Panc1 (cell line): Measurements from ENCODE around the gene RBBP7. TPM values are rescaled to one million over a fixed set of nuclear protein-coding genes. Genes with fewer than 3 reads are reported as not detected.

Experiments
- ATAC-seq: fragments of 200-7000 bp; cut with Tn5 transposase; 2 replicates; pipeline ENCODE4 v1.9.1; 2020; ENCODE audit warnings: mild to moderate bottlenecking, moderate library complexity
- BruUV-seq: library from RNA; stranded (reverse); fragments of 400-500 nt; replicated peaks from 2 replicates; lab custom pipeline; 2021; lab: Mats Ljungman, UMichigan
- CTCF ChIA-PET: fragments of 300-600 bp; sonication (Branson Sonifier 250); formaldehyde crosslinking; loops from one replicate; lab custom pipeline; 2022; ENCODE audit warnings: antibody characterized with exemption; lab: Charles Lee
- POLR2A ChIA-PET: fragments of 300-600 bp; sonication (Branson Sonifier 250); formaldehyde crosslinking; loops from one replicate; lab custom pipeline; 2022; ENCODE audit warnings: antibody characterized with exemption; lab: Charles Lee
- DNase-seq: peaks from one replicate; pipeline ENCODE4 v3.0.0-alpha.2; 2010; ENCODE audit warnings: low read depth, low spot score
- H3K27ac ChIP-seq: 2 replicates; pipeline ENCODE4 v1.5.1; 2011; ENCODE audit warnings: mild to moderate bottlenecking, low read length, inconsistent platforms
- H3K27me3 ChIP-seq: fragments of 200-500 bp; sonication (Bioruptor generic); 2 replicates; pipeline ENCODE4 v1.6.0; 2014; ENCODE audit warnings: low read length, inconsistent platforms; ENCODE audit not compliant: control insufficient read depth, insufficient read depth
- H3K36me3 ChIP-seq: fragments of 200-500 bp; sonication (Bioruptor generic); 2 replicates; pipeline ENCODE4 v1.5.1; 2014; ENCODE audit warnings: inconsistent platforms, mild to moderate bottlenecking, low read length, moderate library complexity; ENCODE audit not compliant: control insufficient read depth, insufficient read depth
- H3K4me1 ChIP-seq: 2 replicates; pipeline ENCODE4 v1.5.1; 2011; ENCODE audit warnings: inconsistent platforms, mild to moderate bottlenecking, low read length, moderate library complexity; ENCODE audit not compliant: control insufficient read depth, insufficient read depth
- H3K4me3 ChIP-seq, 2 experiments: 2 replicates each; pipeline ENCODE4 v1.5.1; 2011 to 2012; ENCODE audit warnings: low read depth in 2 of 2, low read length in 2 of 2, mild to moderate bottlenecking in 2 of 2, inconsistent platforms in 1 of 2, moderate library complexity in 1 of 2
- H3K9me3 ChIP-seq: fragments of 200-500 bp; sonication (Bioruptor generic); 2 replicates; pipeline ENCODE4 v1.5.1; 2014; ENCODE audit warnings: low read depth, mild to moderate bottlenecking, inconsistent platforms, low read length, moderate library complexity; ENCODE audit not compliant: control insufficient read depth, insufficient read depth
- POLR2AphosphoS5 ChIP-seq: IDR thresholded peaks from 2 replicates; pipeline ENCODE4 v1.6.1; 2012; ENCODE audit warnings: mild to moderate bottlenecking, low read depth, low read length, moderate library complexity
- REST ChIP-seq, 2 experiments: IDR thresholded peaks; 2 replicates each; pipeline ENCODE4 v1.6.1; 2011 to 2012; ENCODE audit warnings: low read depth in 2 of 2, control low read depth in 1 of 2, low read length in 1 of 2, mild to moderate bottlenecking in 1 of 2, moderate library complexity in 1 of 2; ENCODE audit not compliant: insufficient read depth in 1 of 2
- SIN3A ChIP-seq: IDR thresholded peaks from 2 replicates; pipeline ENCODE4 v1.6.1; 2012; ENCODE audit warnings: low read depth, mild to moderate bottlenecking, low read length, moderate library complexity, borderline replicate concordance; ENCODE audit not compliant: insufficient read depth
- TCF7L2 ChIP-seq: IDR thresholded peaks from 2 replicates; pipeline ENCODE4 v1.6.1; 2011; ENCODE audit warnings: mild to moderate bottlenecking, low read depth, low read length, inconsistent platforms
- in situ Hi-C: cut with HindIII; loops from 2 replicates; pipeline ENCODE4 v1.10.0; 2016; ENCODE audit warnings: low sequenced_read_pairs, low pct_unique_long_range_greater_than_20kb
- intact Hi-C: fragments of 100-400 bp; cut with micrococcal nuclease; formaldehyde crosslinking; loops from one replicate; pipeline ENCODE4 v1.10.0; 2022; ENCODE audit not compliant: unreplicated experiment
- total RNA-seq: library from RNA; stranded (reverse); gene quantifications from one replicate; pipeline ENCODE4 v1.2.1, GENCODE V29; 2021; ENCODE audit not compliant: unreplicated experiment
- TF ChIP-seq, protein P1 (sequence below): fragments of 450-650 bp; IDR thresholded peaks from 2 replicates; pipeline ENCODE4 v1.5.1; 2017; ENCODE audit warnings: mild to moderate bottlenecking

RBBP7 gene
- total RNA-seq, 1 experiment from 2014 or later = 95.8 TPM

DNA sequence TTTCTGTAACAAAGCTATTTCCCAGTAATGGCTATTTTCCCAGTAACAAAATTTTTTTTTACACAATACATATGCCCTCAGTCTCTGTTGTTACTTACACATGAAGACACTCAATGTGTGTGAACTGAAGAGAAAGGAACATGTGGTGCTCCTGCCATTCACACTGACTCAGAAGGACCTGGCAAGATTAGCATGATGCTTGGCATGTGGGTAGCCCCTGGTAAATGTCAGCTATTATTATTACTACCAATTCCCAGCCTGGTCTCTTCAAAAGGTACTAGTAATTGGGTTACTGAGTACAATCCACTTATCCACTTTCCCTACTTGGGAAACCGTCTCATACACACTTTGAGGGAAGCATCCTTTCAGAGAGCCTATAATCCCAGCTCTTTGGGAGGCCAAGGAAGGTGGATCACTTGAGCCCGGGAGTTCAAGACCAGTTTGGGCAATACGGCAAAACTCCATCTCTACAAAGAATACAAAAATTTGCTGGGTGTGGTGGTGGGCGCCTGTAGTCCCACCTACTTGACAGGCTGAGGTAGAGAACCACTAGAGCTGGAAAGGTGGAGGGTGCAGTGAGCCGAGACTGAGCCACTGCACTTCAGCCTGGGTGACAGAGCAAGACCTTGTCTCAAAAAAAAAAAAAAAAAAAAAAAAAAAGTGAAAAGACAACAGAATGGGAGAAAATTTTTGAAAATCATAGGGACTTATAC is 14.6 kb downstream of the RBBP7 start:
- CTCF ChIA-PET = interaction anchor here (0.6 kb wide), 1 partner anchor 23 kb away, joined by 4 read pairs; no protein-coding TSS in a partner anchor
- Histone ChIP-seq H3K36me3 (peaks cover 4% of the 10 kb centered on the region; the same call in 1 of the 2 replicates), H3K9me3 (no peaks in the 10 kb centered on the region), H3K27ac (no peak overlapping the region), H3K27me3 (no peaks in the 10 kb centered on the region), H3K4me3 (no peak overlapping the region), H3K4me1 (no peaks in the 10 kb centered on the region)
- BruUV-seq = no TSS peak
- in situ Hi-C loops = no loop called here
- intact Hi-C loops = no loop called here
- TF ChIP-seq, protein P1, sequence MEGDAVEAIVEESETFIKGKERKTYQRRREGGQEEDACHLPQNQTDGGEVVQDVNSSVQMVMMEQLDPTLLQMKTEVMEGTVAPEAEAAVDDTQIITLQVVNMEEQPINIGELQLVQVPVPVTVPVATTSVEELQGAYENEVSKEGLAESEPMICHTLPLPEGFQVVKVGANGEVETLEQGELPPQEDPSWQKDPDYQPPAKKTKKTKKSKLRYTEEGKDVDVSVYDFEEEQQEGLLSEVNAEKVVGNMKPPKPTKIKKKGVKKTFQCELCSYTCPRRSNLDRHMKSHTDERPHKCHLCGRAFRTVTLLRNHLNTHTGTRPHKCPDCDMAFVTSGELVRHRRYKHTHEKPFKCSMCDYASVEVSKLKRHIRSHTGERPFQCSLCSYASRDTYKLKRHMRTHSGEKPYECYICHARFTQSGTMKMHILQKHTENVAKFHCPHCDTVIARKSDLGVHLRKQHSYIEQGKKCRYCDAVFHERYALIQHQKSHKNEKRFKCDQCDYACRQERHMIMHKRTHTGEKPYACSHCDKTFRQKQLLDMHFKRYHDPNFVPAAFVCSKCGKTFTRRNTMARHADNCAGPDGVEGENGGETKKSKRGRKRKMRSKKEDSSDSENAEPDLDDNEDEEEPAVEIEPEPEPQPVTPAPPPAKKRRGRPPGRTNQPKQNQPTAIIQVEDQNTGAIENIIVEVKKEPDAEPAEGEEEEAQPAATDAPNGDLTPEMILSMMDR = no peak
- TF ChIP-seq REST (IDR thresholded peaks at IDR 0.05; ENCODE audit: insufficient read depth in 1 of 2, low read depth in 2 of 2, low read length in 1 of 2) = no peak
- TF ChIP-seq SIN3A = no peak
- TF ChIP-seq POLR2AphosphoS5 = no peak
- no peak for TF ChIP-seq TCF7L2
- DNase-seq (no peak), ATAC-seq (no peak)
- POLR2A ChIA-PET = no interaction called here

DNA sequence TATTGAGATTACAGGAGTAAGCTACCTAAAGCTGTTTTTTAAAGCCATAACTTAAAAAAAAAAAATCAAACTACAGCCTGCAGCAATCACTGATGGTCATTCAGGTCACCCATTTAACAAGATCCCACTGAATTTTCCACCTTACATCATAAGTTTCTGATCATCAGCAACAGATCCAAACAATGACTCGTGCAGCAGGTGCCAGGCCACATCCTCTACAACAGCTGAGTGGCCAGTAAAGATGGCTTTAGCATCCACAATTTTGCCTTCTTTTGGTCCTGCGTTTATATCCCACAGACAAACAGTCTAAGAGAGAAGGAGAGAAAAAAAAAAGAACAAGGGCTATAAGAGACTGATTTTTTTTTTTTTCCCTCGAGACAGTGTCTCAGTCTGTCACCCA is 16.6 kb downstream of the RBBP7 start:
- BruUV-seq = no TSS peak
- CTCF ChIA-PET = no interaction called here
- ATAC-seq = no peak
- H3K4me1 ChIP-seq = no peaks in the 10 kb centered on the region
- POLR2A ChIA-PET = no interaction called here
- H3K36me3 ChIP-seq = peaks cover 11% of the 10 kb centered on the region
- no peaks in the 10 kb centered on the region for H3K9me3 ChIP-seq
- H3K4me3 ChIP-seq = no peak overlapping the region
- no peak for DNase-seq
- TF ChIP-seq TCF7L2 (no peak), SIN3A (no peak), REST (IDR thresholded peaks at IDR 0.05; ENCODE audit: insufficient read depth in 1 of 2, low read depth in 2 of 2, low read length in 1 of 2) (no peak), POLR2AphosphoS5 (no peak)
- TF ChIP-seq, protein P1 = no peak
- H3K27ac ChIP-seq = no peak overlapping the region
- intact Hi-C loops = no loop called here
- H3K27me3 ChIP-seq = no peaks in the 10 kb centered on the region
- in situ Hi-C loops = no loop called here
